HG03378 (cell line): ENCODE results near the gene EIF4B.
A peak's percentile ranks its signal among the peaks of the same experiment; 100 is the strongest.
"Not testable (repeated sequence)": the region's sequence is repeated elsewhere in the genome, so short reads cannot be mapped to it uniquely, and the experiment has no call there.

Experiments used
- ATAC-seq: cut with Tn5 transposase; IDR thresholded peaks from one replicate; pipeline ENCODE4 v1.9.1; 2021; ENCODE audit warnings: mild to moderate bottlenecking, moderate library complexity; ENCODE audit not compliant: unreplicated experiment

The EIF4B gene, protein sequence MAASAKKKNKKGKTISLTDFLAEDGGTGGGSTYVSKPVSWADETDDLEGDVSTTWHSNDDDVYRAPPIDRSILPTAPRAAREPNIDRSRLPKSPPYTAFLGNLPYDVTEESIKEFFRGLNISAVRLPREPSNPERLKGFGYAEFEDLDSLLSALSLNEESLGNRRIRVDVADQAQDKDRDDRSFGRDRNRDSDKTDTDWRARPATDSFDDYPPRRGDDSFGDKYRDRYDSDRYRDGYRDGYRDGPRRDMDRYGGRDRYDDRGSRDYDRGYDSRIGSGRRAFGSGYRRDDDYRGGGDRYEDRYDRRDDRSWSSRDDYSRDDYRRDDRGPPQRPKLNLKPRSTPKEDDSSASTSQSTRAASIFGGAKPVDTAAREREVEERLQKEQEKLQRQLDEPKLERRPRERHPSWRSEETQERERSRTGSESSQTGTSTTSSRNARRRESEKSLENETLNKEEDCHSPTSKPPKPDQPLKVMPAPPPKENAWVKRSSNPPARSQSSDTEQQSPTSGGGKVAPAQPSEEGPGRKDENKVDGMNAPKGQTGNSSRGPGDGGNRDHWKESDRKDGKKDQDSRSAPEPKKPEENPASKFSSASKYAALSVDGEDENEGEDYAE

DNA sequence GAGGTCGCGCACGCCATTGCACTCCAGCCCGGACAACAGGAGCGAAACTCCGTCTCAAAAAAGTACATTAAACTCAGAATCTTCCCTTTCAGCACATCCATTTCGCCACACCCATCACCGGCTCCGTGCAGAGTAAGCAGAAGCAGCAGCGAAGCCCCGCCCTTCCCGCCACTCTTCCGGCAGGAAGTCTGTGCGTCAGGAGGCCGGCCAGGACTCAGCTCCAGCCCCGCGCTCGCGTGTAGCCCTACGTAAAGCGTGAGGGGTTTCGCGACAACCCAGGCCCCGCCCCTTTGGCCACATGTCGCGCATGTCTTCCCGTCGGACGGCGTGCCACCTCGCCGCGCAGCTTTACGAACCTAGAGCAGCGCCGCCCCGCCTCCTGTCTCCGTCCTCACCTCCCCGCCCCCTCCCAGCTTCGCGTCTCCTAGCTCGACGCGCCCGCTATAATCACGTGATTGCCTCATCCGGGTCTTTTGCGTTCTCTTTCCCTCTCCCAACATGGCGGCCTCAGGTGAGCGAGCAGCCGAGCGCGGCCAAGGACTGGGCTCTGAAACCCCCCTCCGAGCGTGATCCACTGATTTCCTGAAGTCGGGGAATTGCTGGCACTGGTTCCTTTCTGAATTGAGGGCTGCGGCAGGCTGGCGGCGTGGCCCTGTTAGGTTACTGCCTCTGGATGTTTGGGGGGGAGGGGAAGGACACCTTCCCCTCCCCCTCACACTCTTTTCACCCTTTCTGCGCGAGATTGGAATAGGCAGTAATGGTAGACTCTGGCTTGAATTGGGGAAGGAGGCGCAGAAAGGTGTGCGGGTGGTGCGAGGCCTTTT, at the start of gene EIF4B:
EIF4B (plus strand) TSS at position 471 of the 824 bp plus-strand sequence; CDS start at position 499, 28 bp downstream.
- ATAC-seq: peak; percentile 91

DNA sequence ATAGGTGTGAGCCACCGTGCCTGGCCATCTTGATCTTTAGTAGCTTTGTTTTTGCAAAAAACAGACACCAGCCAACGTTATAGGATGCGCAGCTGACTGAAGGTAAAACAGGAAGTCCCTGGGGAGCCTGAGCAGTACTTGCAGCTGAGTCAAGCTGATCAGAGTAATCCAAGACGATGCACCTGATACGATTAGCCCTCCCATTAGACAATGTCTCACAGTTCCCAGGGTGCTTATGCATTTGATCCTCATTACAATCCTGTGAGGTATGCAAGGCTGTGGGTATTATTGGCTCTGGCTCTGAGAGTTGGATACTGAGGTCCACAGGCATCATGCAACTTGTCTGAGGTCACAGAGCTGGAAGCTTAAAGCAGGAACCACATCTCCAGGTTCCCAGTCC, 49.3 kb upstream of the EIF4B start:
- no peak for ATAC-seq

DNA sequence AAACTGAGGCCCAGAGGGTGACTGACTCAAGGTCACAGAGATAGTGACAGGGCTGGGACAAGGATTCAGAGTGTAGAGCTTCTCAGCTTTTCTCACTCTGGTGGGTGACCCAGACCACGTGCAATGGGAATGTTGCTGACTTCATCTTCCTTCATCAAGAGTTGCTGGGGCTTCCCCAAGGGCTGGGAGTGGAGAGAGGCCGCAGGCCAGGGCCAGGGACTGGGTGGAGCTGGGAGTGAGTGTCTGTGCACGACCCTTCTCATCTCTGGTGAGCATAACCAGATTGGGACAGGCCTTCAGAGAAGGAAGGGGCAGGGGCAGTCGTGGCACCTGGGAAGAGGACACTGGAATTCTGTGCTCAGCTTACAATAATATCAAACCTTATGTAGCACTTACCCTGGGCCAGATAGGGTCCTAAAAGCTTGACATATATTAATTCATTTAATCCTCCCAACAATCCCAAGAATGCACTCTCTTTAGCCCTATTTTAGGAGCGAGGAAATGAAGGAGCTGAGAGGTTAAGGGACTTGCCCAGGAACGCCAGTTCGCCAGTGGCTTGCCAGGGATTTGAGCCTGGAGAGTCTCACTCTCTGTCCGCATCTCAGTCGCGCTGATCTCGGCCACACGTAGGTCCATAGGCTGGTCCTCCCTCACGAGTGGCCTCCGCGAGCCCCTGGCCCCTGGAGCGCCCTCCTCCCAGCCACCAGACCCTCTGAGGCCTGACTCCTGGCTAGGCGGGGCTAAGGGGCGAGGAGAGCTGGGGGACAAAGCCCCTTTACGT, 41.5 kb upstream of the EIF4B start:
- no peak for ATAC-seq

DNA sequence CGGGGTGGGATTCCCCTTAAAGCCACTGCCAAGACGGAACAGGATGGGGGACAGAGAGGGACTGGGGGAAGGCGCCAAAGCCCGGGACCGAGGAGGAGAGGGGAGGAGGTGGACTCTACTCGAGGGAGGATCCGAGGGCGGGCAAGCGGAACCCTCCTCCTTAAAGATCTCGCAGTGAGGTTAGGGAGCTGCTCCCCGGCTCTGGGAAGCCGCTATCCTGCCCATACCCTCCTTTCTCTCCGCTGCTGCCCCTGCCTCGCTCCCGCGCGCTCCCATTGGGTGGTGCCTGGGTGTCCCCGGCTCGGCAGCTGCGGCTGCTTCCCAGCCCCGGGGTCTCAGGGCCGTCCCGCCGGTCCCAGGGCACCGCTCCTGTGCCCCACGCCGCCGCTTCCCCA, 40.9 kb upstream of the EIF4B start:
- no peak for ATAC-seq

DNA sequence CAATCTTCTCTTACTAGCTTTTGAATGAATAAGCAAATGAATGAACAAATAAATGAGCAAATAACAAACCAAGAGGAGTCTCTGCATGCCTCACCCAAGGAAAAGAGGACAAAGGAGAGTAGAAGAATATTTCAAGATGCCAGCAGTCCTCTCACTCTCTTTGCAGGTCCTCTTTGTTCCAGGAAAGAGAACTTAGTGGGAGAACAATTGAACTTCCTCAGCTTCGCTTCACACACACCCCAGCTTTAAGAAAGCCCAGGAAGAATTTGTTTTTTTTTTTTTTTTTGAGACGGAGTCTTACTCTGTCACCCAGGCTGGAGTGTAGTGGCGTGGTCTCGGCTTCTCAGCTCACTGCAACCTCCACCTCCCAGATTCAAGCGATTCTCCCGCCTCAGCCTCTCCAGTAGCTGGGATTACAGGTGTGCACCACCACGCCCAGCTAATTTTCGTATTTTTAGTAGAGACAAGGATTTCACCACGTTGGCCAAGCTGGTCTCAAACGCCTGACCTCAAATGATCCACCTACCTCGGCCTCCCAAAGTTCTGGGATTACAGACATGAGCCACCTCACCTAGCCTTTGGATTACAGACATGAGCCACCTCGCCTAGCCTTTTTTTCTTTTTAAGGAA, 37.0 kb upstream of the EIF4B start:
- ATAC-seq: no peak

DNA sequence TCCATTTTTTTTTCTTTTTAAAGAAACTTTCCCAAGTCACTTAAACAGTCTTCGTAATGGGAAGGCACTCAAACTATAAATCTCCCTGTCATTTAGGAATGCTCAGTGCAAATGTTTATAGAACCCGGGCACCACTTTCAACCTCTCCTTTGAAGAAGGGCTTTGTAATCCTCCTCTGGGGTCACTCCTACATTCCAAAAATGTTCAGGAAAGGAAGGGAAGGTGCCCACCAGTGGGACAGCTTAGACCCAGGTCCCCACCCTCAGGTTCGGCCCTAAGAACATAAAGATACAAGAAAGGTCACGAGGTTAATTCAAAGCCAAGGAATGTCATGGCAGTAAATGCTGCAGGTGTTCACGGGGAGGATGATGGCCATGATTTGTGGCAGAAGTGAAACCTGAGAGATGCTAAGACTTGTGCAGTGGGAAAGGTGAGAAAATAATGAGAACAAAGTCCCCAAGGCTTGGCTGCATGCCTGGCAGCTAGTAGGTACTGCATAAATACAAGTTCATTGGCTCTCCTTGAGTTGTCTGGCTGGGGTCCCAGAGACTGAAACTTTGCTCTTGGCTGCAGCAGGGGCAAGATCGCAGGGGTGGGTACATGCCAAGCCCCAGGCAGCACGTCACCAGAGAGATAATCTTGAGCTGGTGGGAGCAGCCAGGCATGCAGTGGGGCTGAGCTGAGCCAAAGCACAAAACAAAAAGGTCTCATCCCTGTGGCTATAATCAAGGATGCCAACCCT, 36.3 kb upstream of the EIF4B start:
- no peak for ATAC-seq

DNA sequence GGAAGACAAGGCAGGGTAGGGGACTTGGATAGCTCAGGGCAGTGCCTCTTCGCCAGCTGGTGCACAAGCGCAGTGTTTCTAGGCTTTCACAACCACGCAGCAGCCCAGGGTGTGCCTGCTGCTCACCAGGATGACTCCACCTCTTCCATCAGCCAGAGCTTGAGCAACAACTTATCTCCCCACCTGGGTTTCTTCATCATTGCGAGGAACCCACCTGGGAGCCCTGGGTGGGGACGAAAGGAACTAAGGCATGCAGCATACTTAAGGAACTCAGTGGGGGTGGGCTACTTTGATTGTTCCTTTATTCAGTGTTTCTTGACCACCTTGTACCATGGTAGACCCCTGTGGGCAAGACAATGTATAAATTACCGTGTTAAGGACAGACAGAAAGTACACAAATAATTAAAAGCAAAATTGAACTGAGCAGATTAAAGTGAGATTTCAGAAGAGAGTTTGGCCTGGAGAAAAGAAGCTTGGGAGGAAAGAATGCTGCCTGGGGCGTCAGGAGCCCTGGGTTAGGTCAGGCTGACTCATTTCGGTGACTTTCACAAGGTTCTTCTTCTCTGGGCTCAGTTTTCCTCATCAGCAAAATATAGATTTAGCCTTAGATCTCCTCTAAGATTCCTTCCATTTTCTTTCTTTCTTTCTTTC, 34.5 kb upstream of the EIF4B start:
- no peak for ATAC-seq

DNA sequence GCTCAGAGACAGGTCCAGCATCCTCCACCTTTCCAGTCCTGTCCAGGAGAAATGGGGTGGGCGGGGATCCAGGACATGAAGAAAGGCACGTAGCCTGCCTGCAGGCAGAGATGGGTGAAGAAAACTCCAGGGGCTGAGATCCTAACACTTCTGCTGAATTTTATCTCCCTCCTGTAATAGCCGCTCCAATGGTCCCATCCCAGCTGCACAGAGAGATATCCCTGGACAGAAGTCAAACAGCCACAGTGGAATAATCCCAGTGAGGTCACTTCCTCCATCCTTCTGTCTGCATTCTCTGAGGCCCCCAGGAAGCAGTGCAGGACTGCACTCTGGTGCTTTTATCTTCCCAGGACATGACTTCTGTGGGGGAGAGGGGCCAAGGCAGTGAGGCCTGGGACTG, 31.1 kb upstream of the EIF4B start:
- ATAC-seq: no peak

DNA sequence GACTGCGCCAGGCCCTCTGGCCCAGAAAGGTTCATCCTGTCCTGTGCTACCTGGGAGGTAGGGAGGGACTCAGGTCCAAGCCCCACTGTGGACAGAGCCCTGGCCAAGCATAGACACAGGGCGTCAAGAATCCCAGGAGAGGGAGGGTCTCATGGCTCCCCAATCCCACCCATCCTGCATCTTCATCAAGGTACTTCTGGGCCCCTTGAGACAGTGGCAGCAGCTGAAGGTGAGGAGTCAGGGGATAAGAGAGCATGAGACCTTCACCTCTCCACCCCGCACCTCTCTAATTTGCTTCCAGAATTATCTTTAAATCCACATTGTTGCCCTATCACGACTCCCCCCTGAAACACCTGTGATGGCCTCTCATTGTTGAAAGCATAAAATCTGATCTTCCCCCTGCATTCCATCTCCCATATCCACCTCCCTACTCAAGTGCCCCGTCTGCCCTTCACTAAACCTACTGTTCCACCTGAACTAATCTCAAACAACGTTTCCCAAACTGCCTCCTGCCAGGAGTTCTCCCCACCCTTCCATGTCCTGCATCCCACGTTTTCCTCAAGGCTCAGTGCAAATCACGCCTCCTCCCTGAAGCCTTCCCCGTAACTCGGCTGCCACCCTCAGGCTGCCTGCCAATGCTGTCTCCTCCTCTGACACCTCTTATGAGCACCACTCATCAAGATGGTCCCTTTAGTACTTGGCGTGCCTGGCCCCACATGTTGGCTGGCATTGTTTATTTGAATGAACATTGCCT, 30.3 kb upstream of the EIF4B start:
- ATAC-seq: no peak

DNA sequence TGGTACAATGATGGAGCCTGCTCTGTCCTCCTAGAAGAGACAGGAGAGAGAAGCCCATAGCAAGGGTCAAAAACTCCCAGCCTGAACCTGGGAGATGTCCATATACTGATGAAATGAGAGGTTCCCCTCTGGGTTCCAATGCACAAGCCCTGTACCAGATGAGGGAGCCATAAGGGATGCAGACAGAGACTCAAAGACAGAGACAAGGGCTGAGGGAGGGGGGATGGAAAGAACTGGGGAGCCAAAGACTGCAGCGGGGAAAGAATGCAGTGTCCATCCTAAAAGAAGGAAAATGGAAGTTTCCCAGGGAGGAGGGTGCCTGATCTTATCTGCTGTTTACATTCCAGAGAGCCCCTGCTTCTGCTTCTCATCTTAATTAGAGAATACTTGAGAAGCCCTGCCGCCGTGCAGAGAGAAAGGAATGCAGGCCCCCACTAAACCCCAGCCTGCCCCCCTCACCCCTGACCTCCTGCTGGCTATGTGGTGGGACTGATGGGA, 29.6 kb upstream of the EIF4B start:
- ATAC-seq: no peak

DNA sequence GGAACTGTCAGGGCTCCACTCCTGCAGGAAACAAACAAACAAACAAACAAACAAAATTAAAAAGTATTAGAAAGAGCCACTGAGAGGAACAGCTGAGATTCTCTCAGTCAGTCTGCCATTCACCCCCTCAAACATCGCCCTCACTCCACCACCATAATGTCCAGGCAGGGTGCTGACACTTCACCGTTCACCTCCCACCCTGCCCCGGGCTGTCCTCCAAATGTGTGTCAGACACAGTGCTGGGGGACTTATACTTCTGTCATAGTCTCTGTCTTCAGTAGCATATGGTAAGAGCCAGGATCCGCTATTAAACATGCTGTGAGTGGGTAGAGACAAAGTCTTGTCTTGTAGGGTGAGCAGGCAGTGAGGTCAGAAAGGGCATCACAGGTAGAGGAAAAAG, 29.1 kb upstream of the EIF4B start:
- ATAC-seq: no peak

DNA sequence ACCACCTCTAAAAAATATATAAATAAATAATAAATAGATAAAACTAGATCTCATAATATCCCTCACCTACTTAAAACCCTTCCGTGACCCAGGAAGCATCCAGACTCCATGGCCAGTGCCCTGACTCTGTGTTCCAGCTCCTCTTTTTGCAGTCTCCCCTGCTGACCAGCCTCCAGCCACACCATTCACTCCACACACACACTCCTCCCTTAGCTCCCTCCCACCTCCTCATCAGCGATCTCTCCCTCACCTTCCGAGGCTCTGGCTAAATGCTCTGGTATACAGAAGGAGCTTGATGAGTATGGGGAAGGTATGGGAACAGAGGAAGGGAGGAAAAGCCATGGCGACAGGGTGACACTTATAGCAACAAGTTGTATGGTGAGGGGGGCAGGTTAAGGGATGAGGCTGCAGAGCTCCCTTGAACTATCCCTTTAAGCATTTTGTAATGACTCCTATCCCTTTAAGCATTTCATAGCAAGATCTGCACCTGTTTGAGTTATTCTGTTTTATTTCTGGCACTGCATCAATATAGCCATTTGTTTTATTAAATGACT, 26.1 kb upstream of the EIF4B start:
- no peak for ATAC-seq

DNA sequence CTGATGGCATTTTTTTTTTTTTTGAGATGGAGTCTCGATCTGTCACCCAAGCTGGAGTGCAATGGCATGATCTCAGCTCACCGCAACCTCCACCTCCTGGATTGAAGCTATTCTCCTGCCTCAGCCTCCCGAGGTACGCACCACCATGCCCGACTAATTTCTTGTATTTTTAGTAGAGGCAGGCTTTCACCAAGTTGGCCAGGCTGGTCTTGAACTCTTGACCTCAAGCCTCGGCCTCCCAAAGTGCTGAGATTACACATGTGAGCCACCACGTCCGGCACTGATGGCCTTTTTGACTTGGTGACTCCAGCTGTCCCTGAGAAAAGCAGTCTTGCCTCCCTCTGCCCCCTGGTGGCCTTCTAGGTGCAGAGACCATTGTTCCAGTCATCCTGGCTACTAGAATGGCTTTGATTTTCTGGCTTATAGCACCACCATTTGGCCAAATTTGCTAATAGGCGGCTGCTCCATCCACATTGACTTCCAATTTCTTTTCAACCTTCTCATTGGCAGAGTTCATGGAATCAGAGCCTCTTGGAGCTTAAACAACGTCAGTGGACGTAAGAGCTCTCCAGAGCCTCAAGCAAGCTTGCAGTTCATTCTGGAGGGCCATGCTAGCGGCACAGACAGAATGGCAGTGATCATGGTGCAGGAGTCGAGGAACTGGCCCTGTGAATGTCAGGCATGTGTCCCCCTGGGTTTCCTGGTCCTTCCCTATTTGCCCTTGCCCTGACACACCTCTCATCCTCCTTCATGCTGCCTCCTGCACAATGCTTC, 25.4 kb upstream of the EIF4B start:
- ATAC-seq: peak; percentile 70

DNA sequence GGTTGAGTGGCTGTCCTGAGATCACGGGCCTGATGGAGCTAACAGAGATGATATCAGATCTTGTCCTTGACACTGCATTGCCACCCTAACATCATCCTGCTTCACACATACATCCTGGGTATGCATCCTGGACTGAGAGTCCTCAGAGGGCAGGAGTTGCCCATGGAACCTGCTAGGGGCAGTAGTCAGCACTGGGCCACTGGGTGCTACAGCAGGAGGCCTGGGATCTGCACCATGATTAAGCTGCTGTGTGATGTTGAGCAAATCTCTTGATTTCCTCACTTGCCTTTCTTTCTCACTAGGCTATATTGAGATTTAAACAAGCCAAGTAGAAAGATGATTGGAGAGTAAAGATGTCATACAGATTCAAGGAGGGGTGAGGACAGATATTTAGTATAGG, 22.1 kb upstream of the EIF4B start:
- no peak for ATAC-seq

DNA sequence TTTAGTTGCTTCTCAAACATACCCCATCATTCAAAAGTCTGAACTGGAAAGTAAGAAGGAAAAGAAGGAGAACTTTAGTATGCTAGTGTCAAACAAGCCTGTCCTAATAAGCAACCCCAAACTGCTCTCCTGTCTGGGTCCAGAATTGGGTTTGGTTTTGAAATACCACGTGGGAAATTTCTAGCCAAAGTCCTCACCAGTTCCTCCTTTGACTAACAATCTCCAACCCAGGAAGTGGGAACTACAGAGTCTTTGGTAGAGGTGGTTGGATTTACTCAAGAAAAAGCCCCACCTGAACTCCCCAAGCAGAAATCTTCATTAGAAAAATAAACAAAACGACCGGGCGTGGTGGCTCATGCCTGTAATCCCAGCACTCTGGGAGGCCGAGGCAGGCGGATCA, 17.4 kb upstream of the EIF4B start:
- no peak for ATAC-seq

DNA sequence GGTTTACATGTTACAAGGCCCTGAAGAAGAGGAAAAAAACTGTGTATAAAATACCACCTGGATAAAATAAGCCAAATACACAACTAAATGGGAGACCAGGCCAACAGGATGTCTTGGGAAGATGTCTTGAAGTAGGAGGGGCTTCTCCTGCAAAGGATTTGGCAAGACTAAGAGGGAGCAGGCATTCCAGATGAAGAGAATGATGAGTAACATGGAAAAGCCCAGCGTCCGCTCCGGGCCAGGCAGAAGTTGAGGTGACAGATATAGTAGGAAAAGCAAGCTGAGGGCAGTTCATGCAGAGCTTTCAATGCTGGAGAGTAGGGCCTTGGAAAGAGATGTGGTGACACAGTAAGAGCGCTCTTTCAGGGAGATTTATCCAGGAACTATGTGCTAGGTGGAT, 16.1 kb upstream of the EIF4B start:
- no peak for ATAC-seq

DNA sequence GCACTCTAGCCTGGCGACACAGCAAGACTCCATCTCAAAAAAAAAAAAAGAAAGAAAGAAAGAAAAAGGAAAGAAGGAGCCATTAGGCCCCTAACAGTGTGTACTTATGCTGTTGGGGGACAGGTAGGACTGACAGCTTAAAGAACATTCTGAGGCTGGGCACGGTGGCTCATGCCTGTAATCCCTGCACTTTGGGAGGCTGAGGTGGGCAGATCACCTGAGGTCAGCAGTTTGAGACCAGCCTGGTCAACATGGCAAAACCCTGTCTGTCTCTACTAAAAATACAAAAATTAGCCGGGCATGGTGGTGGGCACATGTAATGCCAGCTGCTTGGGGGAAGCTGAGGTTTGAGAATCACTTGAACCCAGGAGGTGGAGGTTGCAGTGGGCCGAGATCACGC, 14.0 kb upstream of the EIF4B start:
- not testable (repeated sequence) for ATAC-seq
